GM21515 (cell line): ENCODE measurements around the gene FTCD.
"Not testable (repeated sequence)": the region's sequence is repeated elsewhere in the genome, so short reads cannot be mapped to it uniquely, and the experiment has no call there.

Experiments
- ATAC-seq: cut with Tn5 transposase; IDR thresholded peaks from one replicate; pipeline ENCODE4 v1.9.1; 2021; ENCODE audit not compliant: unreplicated experiment

Gene FTCD

GRCh38 chr21:46113497-46114176, 41.7 kb downstream of the FTCD start:
- no peak for ATAC-seq

- ATAC-seq: no peak
Measured at GRCh38 chr21:46112725-46113215, 42.6 kb downstream of the FTCD start.

GRCh38 chr21:46111857-46112724, 43.3 kb downstream of the FTCD start:
- ATAC-seq: no peak

GRCh38 chr21:46111193-46111571, 44.2 kb downstream of the FTCD start:
- ATAC-seq: no peak

GRCh38 chr21:46110499-46111192, 44.7 kb downstream of the FTCD start:
- no peak for ATAC-seq

- ATAC-seq: no peak
Measured at GRCh38 chr21:46109313-46110221, 45.8 kb downstream of the FTCD start.

- no peak for ATAC-seq
Measured at GRCh38 chr21:46108827-46109312, 46.5 kb downstream of the FTCD start.

- ATAC-seq: not testable (repeated sequence)
Measured at GRCh38 chr21:46107376-46107775, 48.0 kb downstream of the FTCD start.

- ATAC-seq: no peak
Measured at GRCh38 chr21:46104104-46104503, 51.3 kb downstream of the FTCD start.

GRCh38 chr21:46100906-46101305, 54.5 kb downstream of the FTCD start:
- ATAC-seq: no peak

GRCh38 chr21:46100426-46100825, 55.0 kb downstream of the FTCD start:
- no peak for ATAC-seq

GRCh38 chr21:46100020-46100419, 55.4 kb downstream of the FTCD start:
- no peak for ATAC-seq

- no peak for ATAC-seq
Measured at GRCh38 chr21:46099476-46099875, 55.9 kb downstream of the FTCD start.

- no peak for ATAC-seq
Measured at GRCh38 chr21:46098303-46099141, 56.9 kb downstream of the FTCD start.

GRCh38 chr21:46097336-46098293, 57.8 kb downstream of the FTCD start, which contains the start of gene COL6A2:
TSS of gene COL6A2 (plus strand) at chr21:46098112.
- no peak for ATAC-seq

GRCh38 chr21:46096596-46097335, 58.6 kb downstream of the FTCD start:
- no peak for ATAC-seq

GRCh38 chr21:46095814-46096595, 59.4 kb downstream of the FTCD start:
- no peak for ATAC-seq
